Spleen (tissue), 11 donors: ENCODE data around the gene EXOC6B. TPM values are rescaled to one million over a fixed set of nuclear protein-coding genes. Genes with fewer than 3 reads are reported as not detected.

Experiments
- DNase-seq: peaks from one replicate; pipeline ENCODE4 v3.0.0-alpha.2; 2020
- H3K27ac ChIP-seq, 8 donors: fragments of 200-600 bp; sonication (generic) in 7 of 8; 1 replicate in 4 of 8; 2 replicates in 4 of 8; pipeline versions ENCODE4 v1.5.0 to v1.8.0; 2016 to 2021; ENCODE audit warnings: inconsistent platforms in 4 of 8, mild to moderate bottlenecking in 4 of 8, moderate library complexity in 1 of 8
- H3K27me3 ChIP-seq, 7 donors: fragments of 200-600 bp; sonication (generic) in 6 of 7; replicated peaks in 1 of 7; 1 replicate in 4 of 7; 2 replicates in 3 of 7; pipeline versions ENCODE4 v1.5.0 to v1.8.0; 2016 to 2021; ENCODE audit warnings: inconsistent platforms in 3 of 7, mild to moderate bottlenecking in 1 of 7
- H3K36me3 ChIP-seq, 6 donors: fragments of 200-600 bp; sonication (generic) in 5 of 6; 1 replicate in 4 of 6; 2 replicates in 2 of 6; pipeline versions ENCODE4 v1.5.0 to v1.8.0; 2016 to 2021; ENCODE audit warnings: inconsistent platforms in 2 of 6
- H3K4me1 ChIP-seq, 6 donors: fragments of 200-600 bp; sonication (generic) in 5 of 6; 1 replicate in 3 of 6; 2 replicates in 3 of 6; pipeline versions ENCODE4 v1.5.0 to v1.8.0; 2016 to 2021; ENCODE audit warnings: inconsistent platforms in 3 of 6
- H3K4me3 ChIP-seq, 8 donors: fragments of 200-600 bp; sonication (generic) in 7 of 8; 1 replicate in 4 of 8; 2 replicates in 4 of 8; pipeline versions ENCODE4 v1.5.0 to v1.8.0; 2016 to 2021; ENCODE audit warnings: inconsistent platforms in 4 of 8, mild to moderate bottlenecking in 4 of 8, moderate library complexity in 2 of 8
- H3K9me3 ChIP-seq, 8 donors: fragments of 200-600 bp; sonication (generic) in 7 of 8; 1 replicate in 4 of 8; 2 replicates in 4 of 8; pipeline versions ENCODE4 v1.5.0 to v1.8.0; 2016 to 2021; ENCODE audit warnings: inconsistent platforms in 4 of 8
- POLR2A ChIP-seq, 3 donors: fragments of 450-650 bp; IDR thresholded peaks; one replicate each; pipeline ENCODE4 v1.5.1; 2017; ENCODE audit warnings: antibody characterized with exemption in 3 of 3, mild to moderate bottlenecking in 1 of 3
- POLR2AphosphoS5 ChIP-seq, 3 donors: sonication (generic); formaldehyde crosslinking; IDR thresholded peaks; one replicate each; pipeline ENCODE4 v1.5.1; 2017; ENCODE audit warnings: antibody characterized with exemption in 3 of 3
- WGBS, 5 donors: extraction: QIAGEN DNeasy Blood & Tissue Kit in 3 of 5; methylation state at CpG; one replicate each; pipeline versions ENCODE4 v1.1.5 to v1.1.7; 2013 to 2018; 5-methylcytosine and 5-hydroxymethylcytosine counted together
- intact Hi-C: fragments of 100-400 bp; cut with DNase I; formaldehyde crosslinking; loops from one replicate; pipeline ENCODE4 v1.15.0; 2023; ENCODE audit warnings: low total_unique reads
- polyA plus RNA-seq, 3 donors: library from polyadenylated mRNA; stranded (reverse); fragments of 200-250 nt; gene quantifications; one replicate each; pipeline ENCODE4 v1.2.1, GENCODE V29; 2013
- total RNA-seq, 7 donors: library from RNA; depleted of rRNA in 3 of 7; stranded (reverse); fragments of >200 nt in 3 of 7; fragmentation: NEBNext Ultra II Directional in 4 of 7; extraction: Animal tissue kit (Norgen Biotek cat#: 25700) in 4 of 7; gene quantifications; one replicate each; pipeline versions ENCODE4 v1.1.0 to v1.2.1, GENCODE V29; 2016 to 2021
- TF ChIP-seq, protein P1 (sequence below), 11 experiments: fragments of 200-600 bp in 7 of 11; fragments of 450-650 bp in 4 of 11; sonication (generic) in 4 of 11; IDR thresholded peaks in 8 of 11; conservative IDR thresholded peaks in 3 of 11; 1 replicate in 7 of 11; 2 replicates in 4 of 11; pipeline versions ENCODE4 v1.4.0 to v1.8.0; 2016 to 2021; ENCODE audit warnings: antibody characterized with exemption in 11 of 11, inconsistent platforms in 4 of 11, mild to moderate bottlenecking in 1 of 11
- donor health status: healthy with polysubstance abuse.
- donor health status: DM: no; HTN: no; CAD: no; lungs with moderate emphysema.
- donor health status: DM: no; HTN: no; CAD: no.
- donor health status: Bipolar disorder and iron deficiency.
- donor health status: healthy.
- donor health status: DM: no; HTN: no; CAD: no.
- donor health status: DM: yes; HTN: yes; CAD: no.

EXOC6B gene
- total and polyA plus RNA-seq, 10 donors: 1.0 to 27.9 (median 18.0) TPM

GRCh38 chr2:72438364-72438763 lies 387.5 kb downstream of the EXOC6B start:
- H3K27ac ChIP-seq: no peak overlapping the region
- DNase-seq: no peak
- H3K27me3 ChIP-seq: no peaks in the 10 kb centered on the region
- peaks cover 0 to 24% (median 9%) of the 10 kb centered on the region in 8 donors for H3K9me3 ChIP-seq
- peaks cover 0 to 8% (median 0%) of the 10 kb centered on the region in 6 donors for H3K36me3 ChIP-seq
- H3K4me1 ChIP-seq: no peaks in the 10 kb centered on the region
- TF ChIP-seq POLR2AphosphoS5 (IDR thresholded peaks at IDR 0.05): no peak
- TF ChIP-seq, protein P1, sequence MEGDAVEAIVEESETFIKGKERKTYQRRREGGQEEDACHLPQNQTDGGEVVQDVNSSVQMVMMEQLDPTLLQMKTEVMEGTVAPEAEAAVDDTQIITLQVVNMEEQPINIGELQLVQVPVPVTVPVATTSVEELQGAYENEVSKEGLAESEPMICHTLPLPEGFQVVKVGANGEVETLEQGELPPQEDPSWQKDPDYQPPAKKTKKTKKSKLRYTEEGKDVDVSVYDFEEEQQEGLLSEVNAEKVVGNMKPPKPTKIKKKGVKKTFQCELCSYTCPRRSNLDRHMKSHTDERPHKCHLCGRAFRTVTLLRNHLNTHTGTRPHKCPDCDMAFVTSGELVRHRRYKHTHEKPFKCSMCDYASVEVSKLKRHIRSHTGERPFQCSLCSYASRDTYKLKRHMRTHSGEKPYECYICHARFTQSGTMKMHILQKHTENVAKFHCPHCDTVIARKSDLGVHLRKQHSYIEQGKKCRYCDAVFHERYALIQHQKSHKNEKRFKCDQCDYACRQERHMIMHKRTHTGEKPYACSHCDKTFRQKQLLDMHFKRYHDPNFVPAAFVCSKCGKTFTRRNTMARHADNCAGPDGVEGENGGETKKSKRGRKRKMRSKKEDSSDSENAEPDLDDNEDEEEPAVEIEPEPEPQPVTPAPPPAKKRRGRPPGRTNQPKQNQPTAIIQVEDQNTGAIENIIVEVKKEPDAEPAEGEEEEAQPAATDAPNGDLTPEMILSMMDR (IDR thresholded peaks at IDR 0.05 in 8 of 11, conservative IDR thresholded peaks at IDR 0.05 in 3 of 11): no peak
- TF ChIP-seq POLR2A (IDR thresholded peaks at IDR 0.05): no peak
- no peak overlapping the region for H3K4me3 ChIP-seq
- intact Hi-C loops: no loop called here
- 66 to 89% (median 76%) methylated on average over 3 of the region's 3 CpGs for WGBS, 5 donors

- 88 to 92% (median 90%) methylated on average over 4 of the region's 4 CpGs for WGBS, 5 donors
- Histone ChIP-seq H3K27ac (no peak overlapping the region), H3K4me1 (no peaks in the 10 kb centered on the region), H3K27me3 (no peaks in the 10 kb centered on the region), H3K9me3 (peaks cover 0 to 20% (median 9%) of the 10 kb centered on the region in 8 donors), H3K4me3 (no peak overlapping the region), H3K36me3 (no peaks in the 10 kb centered on the region)
- TF ChIP-seq POLR2AphosphoS5 (IDR thresholded peaks at IDR 0.05): no peak
- TF ChIP-seq POLR2A (IDR thresholded peaks at IDR 0.05): no peak
- TF ChIP-seq, protein P1 (IDR thresholded peaks at IDR 0.05 in 8 of 11, conservative IDR thresholded peaks at IDR 0.05 in 3 of 11): no peak
- DNase-seq: no peak
- intact Hi-C loops: no loop called here
These were observed 394.1 kb downstream of the EXOC6B start for GRCh38 chr2:72431737-72432136.

DNA sequence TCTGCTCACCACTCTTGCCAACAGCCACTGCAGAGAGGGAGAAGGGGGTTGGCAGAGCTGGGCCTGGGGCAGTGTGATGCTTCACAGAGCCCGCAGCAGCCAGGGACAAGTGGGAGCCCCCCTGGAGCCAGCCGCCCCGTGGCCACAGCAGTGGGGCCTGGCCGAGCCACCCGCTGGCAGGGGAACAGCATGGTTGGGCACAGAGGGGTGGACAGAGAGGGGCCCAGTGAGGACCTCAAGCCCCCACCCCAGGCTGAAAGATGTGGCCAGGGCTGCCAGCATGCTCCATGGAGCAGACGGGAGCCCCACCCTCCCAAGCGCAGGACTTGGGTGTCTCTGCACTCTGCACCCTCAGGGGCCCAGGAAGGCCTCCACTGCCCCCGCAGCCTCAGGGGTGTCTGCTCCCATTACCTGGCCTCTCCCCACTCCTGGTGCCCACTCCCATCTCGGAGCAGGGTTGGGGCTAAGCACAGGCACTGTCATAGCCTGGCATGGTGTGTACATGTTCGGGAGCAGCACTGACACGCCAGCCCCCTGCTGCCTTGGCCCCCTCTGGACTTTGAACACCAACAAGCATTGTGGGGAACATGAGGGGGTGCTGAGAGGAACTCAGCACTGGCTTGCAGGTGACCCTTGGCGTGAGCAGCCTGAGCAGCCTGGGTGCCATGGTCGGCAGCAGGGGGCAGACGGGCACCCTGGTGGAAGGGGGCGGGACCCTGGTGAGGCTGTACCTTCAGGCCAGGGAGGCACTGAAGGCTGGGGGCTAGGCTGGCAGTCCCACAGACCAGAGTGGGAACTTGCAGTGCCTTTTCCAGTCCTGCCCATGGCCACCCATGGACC lies 398.6 kb downstream of the EXOC6B start:
- no peak for TF ChIP-seq POLR2AphosphoS5 (IDR thresholded peaks at IDR 0.05)
- TF ChIP-seq, protein P1 (IDR thresholded peaks at IDR 0.05 in 8 of 11, conservative IDR thresholded peaks at IDR 0.05 in 3 of 11): no peak
- TF ChIP-seq POLR2A (IDR thresholded peaks at IDR 0.05): no peak
- no peak overlapping the region for H3K27ac ChIP-seq
- H3K9me3 ChIP-seq: peaks cover 0 to 9% (median 3%) of the 10 kb centered on the region in 8 donors
- DNase-seq: no peak
- intact Hi-C loops: no loop called here
- no peaks in the 10 kb centered on the region for H3K4me1 ChIP-seq
- H3K4me3 ChIP-seq: no peak overlapping the region
- H3K36me3 ChIP-seq: peaks cover 0 to 11% (median 0%) of the 10 kb centered on the region in 6 donors
- H3K27me3 ChIP-seq: no peaks in the 10 kb centered on the region
- WGBS, 5 donors: 94 to 98% (median 95%) methylated on average over 7 to 15 of the region's 15 CpGs

GRCh38 chr2:72425996-72426395 lies 399.8 kb downstream of the EXOC6B start:
- H3K9me3 ChIP-seq: peaks cover 0 to 21% (median 15%) of the 10 kb centered on the region in 8 donors
- peaks cover 0 to 19% (median 0%) of the 10 kb centered on the region in 6 donors for H3K36me3 ChIP-seq
- no peaks in the 10 kb centered on the region for H3K27me3 ChIP-seq
- intact Hi-C loops: no loop called here
- H3K4me3 ChIP-seq: no peak overlapping the region
- no peak for DNase-seq
- no peaks in the 10 kb centered on the region for H3K4me1 ChIP-seq
- TF ChIP-seq, protein P1 (IDR thresholded peaks at IDR 0.05 in 8 of 11, conservative IDR thresholded peaks at IDR 0.05 in 3 of 11): no peak
- TF ChIP-seq POLR2A (IDR thresholded peaks at IDR 0.05) (no peak), POLR2AphosphoS5 (IDR thresholded peaks at IDR 0.05) (no peak)
- H3K27ac ChIP-seq: no peak overlapping the region
